ENCODE results near the gene DCP1A.
"Not testable (repeated sequence)": the region's sequence is repeated elsewhere in the genome, so short reads cannot be mapped to it uniquely, and the experiment has no call there.

Gene DCP1A

DNA sequence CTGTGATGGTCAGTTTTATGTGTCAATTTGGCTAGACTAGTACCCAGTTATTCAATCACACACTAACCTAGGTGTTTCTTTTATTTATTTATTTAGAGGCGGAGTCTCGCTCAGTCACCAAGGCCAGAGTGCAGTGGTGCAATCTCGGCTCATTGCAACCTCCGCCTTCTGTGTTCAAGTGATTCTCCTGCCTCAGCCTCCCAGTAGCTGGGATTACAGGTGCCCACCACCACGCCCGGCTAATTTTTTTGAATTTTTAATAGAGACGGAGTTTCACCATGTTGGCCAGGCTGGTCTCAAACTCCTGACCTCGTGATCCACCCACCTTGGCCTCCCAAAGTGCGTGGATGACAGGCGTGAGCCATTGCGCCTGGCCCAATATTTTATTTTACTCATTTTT, 78.2 kb downstream of the DCP1A start:
- H3K4me1 ChIP-seq (ENCODE audit: insufficient read depth, low read length), result peaks cover 24% of the 10 kb centered on the region
- H3K9me3 ChIP-seq (ENCODE audit: control insufficient read depth, insufficient read depth, low read length); H3K9ac ChIP-seq (ENCODE audit: low read depth, low read length); H3K36me3 ChIP-seq (ENCODE audit: insufficient read depth, low read length): not testable (repeated sequence)

DNA sequence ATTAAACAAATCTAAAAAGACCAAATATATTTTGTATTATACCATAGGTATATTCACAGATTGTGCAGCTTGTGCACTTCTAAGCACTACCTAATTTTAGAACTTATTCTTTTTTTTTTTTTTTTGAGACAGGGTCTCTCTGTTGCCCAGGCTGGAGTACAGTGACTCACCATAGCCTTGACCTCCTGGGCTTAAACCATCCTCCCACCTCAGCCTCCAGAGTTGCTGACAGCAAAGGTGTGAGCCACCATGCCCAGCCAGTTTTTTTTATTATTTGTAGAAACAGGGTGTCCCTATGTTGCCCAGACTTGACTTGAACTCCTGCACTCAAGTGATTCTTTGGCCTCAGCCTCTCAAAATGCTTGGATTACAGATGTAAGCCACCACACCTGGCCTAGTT, 79.6 kb downstream of the DCP1A start:
- H3K4me1 ChIP-seq (ENCODE audit: insufficient read depth, low read length), result peaks cover 21% of the 10 kb centered on the region
- no peaks in the 10 kb centered on the region for H3K36me3 ChIP-seq (ENCODE audit: insufficient read depth, low read length)
- no peaks in the 10 kb centered on the region for H3K9me3 ChIP-seq (ENCODE audit: control insufficient read depth, insufficient read depth, low read length)
- H3K9ac ChIP-seq (ENCODE audit: low read depth, low read length), result no peak overlapping the region

DNA sequence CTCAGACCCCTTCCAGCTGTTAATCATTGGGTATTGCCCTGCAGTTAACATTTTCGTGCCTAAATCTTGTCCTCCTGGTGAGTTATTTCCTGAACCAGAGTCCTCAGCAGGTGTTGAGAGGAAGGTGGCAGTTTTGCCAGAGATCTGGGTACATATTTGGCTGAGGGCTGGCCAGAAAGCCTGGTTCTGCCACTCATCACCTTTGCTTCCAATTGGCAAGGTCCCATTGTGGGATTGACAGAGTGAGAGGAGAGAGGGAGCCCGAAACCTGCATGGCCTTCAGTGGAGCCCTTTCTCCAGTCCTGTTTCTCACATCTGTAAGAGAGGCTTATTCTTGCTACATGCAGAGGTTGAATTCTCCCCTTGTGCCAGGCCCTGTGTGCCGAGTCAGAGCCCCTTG, 82.6 kb downstream of the DCP1A start:
- no peaks in the 10 kb centered on the region for H3K9me3 ChIP-seq (ENCODE audit: control insufficient read depth, insufficient read depth, low read length)
- no peaks in the 10 kb centered on the region for H3K36me3 ChIP-seq (ENCODE audit: insufficient read depth, low read length)
- H3K4me1 ChIP-seq (ENCODE audit: insufficient read depth, low read length), result peaks cover 23% of the 10 kb centered on the region
- no peak overlapping the region for H3K9ac ChIP-seq (ENCODE audit: low read depth, low read length)

DNA sequence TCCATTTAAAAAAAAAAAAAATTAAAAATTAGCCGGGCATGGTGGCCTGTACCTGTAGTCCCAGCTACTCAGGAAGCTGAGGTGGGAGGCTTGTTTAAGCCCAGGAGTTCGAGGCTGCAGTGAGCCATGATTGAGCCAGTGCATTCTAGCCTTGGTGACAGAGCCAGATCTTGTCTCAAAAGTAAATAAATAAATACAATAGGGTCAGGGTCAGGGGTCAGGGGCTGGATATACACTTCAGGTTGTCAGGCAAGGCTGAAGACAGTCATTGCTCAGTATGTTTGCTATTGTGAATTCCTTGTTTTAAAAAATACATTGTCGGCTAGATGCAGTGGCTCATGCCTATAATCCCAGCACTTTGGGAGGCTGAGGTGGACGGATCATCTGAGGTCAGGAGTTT, 83.4 kb downstream of the DCP1A start:
- H3K36me3 ChIP-seq (ENCODE audit: insufficient read depth, low read length), result no peaks in the 10 kb centered on the region
- peaks cover 26% of the 10 kb centered on the region for H3K4me1 ChIP-seq (ENCODE audit: insufficient read depth, low read length)

DNA sequence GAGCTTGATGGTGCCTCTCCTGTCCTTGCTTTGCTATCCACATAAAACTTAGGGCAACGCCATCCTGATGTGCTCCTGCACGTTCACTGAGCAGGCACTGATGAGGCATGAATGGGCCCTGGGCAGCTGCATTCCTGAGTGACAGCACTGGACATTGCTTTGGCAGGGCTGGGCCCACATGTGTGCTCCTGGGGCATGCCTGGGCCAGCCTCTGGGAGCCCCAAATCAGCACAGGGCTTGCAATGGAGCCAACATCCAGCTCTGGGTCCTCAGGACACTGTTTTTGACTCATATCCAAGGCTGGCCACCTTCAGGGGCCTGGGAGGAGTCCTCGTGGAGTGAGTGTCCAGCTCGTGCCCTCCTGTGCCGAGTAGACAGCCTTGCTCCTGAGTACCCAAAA, 85.6 kb downstream of the DCP1A start:
- Histone ChIP-seq H3K36me3 (ENCODE audit: insufficient read depth, low read length) (no peaks in the 10 kb centered on the region), H3K9ac (ENCODE audit: low read depth, low read length) (no peak overlapping the region), H3K4me1 (ENCODE audit: insufficient read depth, low read length) (peaks cover 34% of the 10 kb centered on the region), H3K9me3 (ENCODE audit: control insufficient read depth, insufficient read depth, low read length) (no peaks in the 10 kb centered on the region)

More for the DNA sequence above, 83.4 kb downstream of the DCP1A start:
- Histone ChIP-seq H3K9ac (ENCODE audit: low read depth, low read length) (no peak overlapping the region), H3K9me3 (ENCODE audit: control insufficient read depth, insufficient read depth, low read length) (no peaks in the 10 kb centered on the region)

DNA sequence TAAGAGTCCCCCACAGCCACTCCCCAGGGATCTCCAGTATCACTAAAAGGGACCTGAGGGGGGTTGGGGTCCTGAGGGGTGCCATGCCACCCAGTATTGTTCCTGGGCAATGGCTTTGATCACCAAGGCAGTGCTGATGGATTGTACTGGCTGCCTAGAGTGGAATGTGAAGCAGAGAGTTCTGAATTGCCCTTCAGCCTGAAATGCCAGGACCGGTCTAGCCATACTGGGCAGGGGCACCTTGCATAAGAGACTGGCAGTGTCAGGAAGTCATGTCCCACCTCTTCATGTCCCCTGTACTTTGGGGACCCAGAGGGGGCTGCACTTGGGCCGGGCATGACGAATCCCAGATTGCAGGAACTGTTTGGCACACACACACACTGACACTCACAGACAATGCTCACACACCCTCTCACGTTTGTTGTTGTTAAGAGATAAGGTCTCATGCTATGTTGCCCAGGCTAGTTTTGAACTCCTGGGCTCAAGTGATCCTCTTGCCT, 87.0 kb downstream of the DCP1A start:
- Histone ChIP-seq H3K9ac (ENCODE audit: low read depth, low read length) (no peak overlapping the region), H3K9me3 (ENCODE audit: control insufficient read depth, insufficient read depth, low read length) (no peaks in the 10 kb centered on the region), H3K4me1 (ENCODE audit: insufficient read depth, low read length) (peaks cover 34% of the 10 kb centered on the region), H3K36me3 (ENCODE audit: insufficient read depth, low read length) (no peaks in the 10 kb centered on the region)

DNA sequence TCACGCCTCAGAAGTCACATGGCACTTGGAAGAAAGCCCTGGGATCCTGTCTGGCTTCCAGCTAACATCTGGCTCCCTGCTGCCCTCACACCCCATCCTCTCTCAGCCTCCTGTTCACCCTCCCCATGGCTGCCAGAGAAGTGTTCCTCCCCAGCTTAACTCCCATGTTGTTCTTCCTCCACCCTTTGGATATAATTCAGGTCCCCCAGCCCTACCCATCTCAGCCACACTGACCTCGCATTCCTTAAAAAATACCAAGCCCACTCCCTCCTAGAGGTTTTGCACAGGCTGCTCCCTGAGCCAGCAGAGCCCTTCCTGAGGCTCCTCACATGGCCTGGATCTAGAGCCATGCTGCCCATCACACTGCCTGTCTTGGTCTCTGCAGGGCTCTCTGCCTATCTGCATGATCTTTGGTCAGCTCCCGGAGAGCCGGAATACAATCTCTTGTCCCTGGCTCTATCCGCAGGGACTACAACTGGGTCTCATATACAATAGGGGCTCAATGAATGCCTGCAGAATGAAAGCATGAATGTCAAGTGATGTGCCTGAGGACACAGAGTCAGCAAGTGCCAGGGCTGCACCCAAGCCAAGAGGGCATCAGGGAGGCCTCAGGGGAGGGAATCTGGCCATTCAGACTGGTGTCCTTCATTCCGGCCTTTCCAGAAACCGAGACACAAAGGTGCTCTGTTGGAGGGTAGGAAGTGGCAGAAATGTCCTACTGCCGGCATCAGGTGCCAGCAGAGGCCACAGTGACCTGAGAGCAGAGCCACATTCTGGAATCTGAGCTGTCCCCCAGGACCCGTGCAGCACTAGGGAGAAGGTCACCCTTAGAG, 87.7 kb downstream of the DCP1A start:
- H3K9ac ChIP-seq (ENCODE audit: low read depth, low read length), result no peak overlapping the region
- H3K9me3 ChIP-seq (ENCODE audit: control insufficient read depth, insufficient read depth, low read length), result no peaks in the 10 kb centered on the region
- H3K4me1 ChIP-seq (ENCODE audit: insufficient read depth, low read length), result peaks cover 28% of the 10 kb centered on the region
- H3K36me3 ChIP-seq (ENCODE audit: insufficient read depth, low read length), result peaks cover 1% of the 10 kb centered on the region; the same call in 1 of the 2 replicates

DNA sequence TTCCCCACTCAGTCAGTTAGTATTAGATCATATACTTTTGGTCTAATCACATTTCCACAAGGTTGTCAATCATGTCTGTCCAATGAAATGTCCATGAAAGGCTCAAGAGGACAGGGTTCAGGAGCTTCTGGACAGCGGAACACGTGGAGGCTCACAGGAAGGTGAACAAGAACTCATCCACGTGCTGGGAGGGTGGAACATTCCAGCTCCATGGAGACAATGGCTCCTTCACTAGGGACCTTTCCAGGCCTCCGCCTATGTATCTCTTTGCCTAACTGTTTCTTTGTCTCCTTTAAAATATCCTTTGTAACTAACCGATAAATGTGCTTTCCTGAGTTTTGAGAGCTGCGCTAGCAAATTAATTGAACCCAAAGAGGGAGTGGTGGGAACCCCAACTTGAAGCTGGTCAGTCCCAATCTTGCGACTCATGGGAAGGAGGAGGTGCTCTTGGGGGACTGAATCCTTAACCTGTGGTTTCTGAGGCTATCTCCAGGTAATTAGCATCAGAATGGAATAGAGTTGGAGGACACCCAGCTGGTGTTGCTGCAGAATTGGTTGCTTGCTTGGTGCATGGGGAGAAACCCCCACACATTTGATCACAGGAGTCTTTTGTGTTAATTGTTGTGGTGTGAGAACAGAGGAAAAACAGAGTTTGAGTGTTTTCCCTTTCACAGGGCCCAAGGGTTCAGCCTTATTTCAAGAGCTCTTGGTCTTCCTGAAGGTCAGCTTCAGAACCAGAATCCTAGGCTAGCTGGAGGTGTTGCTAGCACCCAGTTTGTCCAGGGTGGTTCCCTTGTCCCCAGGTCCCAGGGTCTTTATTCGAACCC, 88.5 kb downstream of the DCP1A start:
- Histone ChIP-seq H3K9ac (ENCODE audit: low read depth, low read length) (no peak overlapping the region), H3K4me1 (ENCODE audit: insufficient read depth, low read length) (peaks cover 27% of the 10 kb centered on the region), H3K36me3 (ENCODE audit: insufficient read depth, low read length) (peaks cover 10% of the 10 kb centered on the region; the same call in 1 of the 2 replicates), H3K9me3 (ENCODE audit: control insufficient read depth, insufficient read depth, low read length) (no peaks in the 10 kb centered on the region)

DNA sequence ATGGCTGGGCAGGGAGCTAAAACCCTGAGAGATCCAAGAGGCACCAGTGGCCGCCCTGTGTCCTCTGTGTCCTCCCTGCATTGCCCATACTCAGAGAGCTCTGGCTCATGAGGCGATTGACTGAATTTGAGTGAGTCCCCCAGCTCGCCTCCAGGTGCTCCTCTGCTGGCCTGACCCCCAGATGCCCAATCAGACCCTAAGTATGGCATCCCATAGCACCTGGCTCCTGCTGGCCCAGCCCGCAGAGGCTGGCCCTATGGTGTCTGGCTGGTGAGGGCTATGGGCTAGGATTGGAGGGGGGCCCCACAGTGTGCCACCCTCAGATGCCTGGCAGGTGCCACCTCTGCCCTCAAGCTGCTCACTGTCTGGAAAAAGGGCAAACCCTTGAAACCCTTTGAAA, 89.9 kb downstream of the DCP1A start:
- Histone ChIP-seq H3K36me3 (ENCODE audit: insufficient read depth, low read length) (peaks cover 10% of the 10 kb centered on the region; the same call in 1 of the 2 replicates), H3K4me1 (ENCODE audit: insufficient read depth, low read length) (peaks cover 27% of the 10 kb centered on the region), H3K9ac (ENCODE audit: low read depth, low read length) (no peak overlapping the region), H3K9me3 (ENCODE audit: control insufficient read depth, insufficient read depth, low read length) (no peaks in the 10 kb centered on the region)

DNA sequence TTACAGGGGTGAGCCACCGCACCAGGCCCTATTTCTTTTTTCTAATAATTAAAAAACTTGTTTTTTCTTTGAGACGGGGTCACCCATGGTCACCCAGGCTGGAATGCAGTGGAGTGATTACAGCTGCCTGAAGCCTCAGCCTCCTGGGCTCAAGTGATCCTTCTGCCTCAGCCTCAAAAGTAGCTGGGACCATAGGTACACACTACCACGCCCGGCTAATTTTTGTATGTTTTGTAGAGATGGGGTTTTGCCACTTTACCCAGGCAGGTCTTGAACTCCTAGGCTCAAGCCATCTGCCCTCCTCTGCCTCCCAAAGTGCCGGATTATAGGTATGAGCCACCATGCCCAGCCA, 90.7 kb downstream of the DCP1A start:
- H3K9ac ChIP-seq (ENCODE audit: low read depth, low read length), result no peak overlapping the region
- peaks cover 26% of the 10 kb centered on the region for H3K4me1 ChIP-seq (ENCODE audit: insufficient read depth, low read length)
- peaks cover 11% of the 10 kb centered on the region; the same call in 1 of the 2 replicates for H3K36me3 ChIP-seq (ENCODE audit: insufficient read depth, low read length)
- no peaks in the 10 kb centered on the region for H3K9me3 ChIP-seq (ENCODE audit: control insufficient read depth, insufficient read depth, low read length)

DNA sequence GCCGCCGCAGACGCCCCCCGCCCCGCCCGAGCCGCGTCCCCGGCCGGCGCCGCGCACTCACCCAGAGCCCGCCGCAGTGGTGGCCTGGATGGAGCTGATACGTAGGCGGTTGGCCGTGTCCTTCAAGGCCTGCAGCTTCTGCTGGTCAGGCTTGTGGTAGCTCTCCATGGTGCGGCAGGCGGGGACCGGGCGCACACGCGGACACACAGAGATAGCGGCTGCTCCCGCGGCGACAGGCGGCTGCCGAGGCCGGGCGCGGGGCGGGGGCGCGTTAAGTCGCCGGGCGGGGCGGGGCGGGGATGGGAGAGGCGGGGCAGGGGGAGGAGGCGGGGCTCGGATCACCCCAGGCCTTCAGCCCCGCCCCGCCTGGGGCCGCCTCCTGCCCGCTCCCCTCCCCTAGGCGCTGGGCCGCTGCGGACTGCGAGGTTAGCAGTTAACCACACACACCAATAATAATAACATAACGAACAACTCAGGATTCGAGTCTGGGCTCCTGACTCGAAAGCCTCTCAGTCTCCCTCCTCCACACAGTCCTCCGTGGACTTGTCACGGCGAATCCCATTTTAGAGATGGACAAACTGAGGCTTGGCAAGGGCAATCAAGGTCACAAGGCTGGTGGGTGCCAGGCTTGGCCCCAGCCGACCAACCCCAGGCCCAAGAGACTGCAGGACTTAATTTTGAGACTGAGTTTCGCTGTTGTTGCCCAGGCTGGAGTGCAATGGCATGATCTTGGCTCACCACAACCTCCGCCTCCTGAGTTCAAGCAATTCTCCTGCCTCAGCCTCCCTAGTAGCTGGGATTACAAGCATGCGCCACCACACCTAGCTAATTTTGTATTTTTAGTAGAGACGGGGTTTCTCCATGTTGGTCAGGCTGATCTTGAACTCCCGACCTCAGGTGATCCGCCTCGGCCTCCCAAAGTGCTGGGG, 91.3 kb downstream of the DCP1A start, which contains the start of gene TKT:
Gene TKT (minus strand): TSS at position 248 of the 929 bp plus-strand sequence. CDS start 80 bp downstream, at position 168.
- no peaks in the 10 kb centered on the region for H3K9me3 ChIP-seq (ENCODE audit: control insufficient read depth, insufficient read depth, low read length)
- peak within 1 kb of the TSS; percentile 91 for H3K9ac ChIP-seq (ENCODE audit: low read depth, low read length)
- peaks cover 15% of the 10 kb centered on the region; the same call in 1 of the 2 replicates for H3K36me3 ChIP-seq (ENCODE audit: insufficient read depth, low read length)
- peaks cover 30% of the 10 kb centered on the region for H3K4me1 ChIP-seq (ENCODE audit: insufficient read depth, low read length)

DNA sequence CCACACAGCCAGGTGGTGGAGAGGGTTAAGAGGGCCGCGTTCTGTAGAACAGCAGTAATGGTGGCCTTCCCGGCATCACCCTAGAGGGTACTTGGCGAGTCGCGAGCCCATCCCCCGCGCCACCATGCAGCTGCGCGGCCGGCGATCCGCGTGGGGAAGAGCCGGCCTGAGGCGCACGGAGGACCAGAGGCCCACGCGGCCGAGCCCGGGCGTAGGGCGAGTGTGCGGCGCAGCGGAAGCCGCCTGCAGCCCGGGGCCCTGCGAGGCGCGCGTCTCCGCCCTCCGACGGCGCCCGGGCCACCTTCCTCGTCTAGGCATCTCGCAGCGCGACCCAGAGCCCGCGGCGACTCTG, 91.9 kb downstream of the DCP1A start:
- Histone ChIP-seq H3K9ac (ENCODE audit: low read depth, low read length) (peak overlapping the region; percentile 91), H3K4me1 (ENCODE audit: insufficient read depth, low read length) (peaks cover 37% of the 10 kb centered on the region), H3K9me3 (ENCODE audit: control insufficient read depth, insufficient read depth, low read length) (no peaks in the 10 kb centered on the region), H3K36me3 (ENCODE audit: insufficient read depth, low read length) (peaks cover 15% of the 10 kb centered on the region; the same call in 1 of the 2 replicates)

DNA sequence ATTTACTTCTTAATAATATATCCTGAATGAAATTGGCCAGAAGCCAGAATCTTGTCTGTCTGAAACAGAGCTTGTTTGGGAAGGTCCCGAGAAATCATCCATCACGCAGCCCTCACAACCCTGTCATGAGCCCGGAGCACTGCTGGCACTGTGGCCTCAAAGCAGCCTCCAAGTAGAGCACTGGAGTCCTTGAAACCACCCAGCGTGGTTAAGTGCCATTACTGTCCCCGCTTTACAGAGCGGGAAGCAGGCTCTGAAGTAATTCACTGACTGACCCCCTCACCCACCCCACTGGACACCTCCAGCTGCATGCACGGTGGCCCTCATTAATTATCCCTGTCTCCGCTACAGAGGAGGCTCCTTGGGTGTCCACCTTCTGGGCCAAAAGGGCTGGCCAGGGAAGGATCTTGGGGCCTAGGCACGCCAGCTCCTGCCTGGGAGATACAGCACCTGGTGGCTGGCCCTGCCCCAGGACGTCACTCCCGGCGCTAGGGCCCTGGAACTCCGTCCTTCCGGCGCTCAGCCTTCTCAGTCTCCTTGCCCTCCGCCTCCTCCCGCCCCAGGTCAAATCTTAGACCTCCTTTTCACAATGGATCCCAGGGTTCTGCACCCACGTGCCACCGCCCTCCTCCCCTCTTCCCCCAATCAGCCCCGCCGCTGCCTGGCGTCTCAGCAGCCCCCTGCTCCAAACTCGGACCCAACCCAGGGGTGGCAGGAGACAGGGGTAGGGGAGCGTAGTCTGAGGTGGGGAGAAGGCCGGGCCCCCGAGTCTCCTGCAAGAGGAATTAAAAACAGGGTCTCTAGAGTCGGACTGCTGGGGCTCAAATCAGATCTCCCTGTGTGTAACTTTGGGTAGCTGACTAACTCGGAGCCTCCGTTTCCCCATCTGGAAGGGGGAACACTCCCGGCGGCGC, 92.6 kb downstream of the DCP1A start:
- H3K4me1 ChIP-seq (ENCODE audit: insufficient read depth, low read length), result peaks cover 38% of the 10 kb centered on the region
- peaks cover 15% of the 10 kb centered on the region; the same call in 1 of the 2 replicates for H3K36me3 ChIP-seq (ENCODE audit: insufficient read depth, low read length)
- peak overlapping the region; percentile 91 for H3K9ac ChIP-seq (ENCODE audit: low read depth, low read length)
- H3K9me3 ChIP-seq (ENCODE audit: control insufficient read depth, insufficient read depth, low read length), result no peaks in the 10 kb centered on the region

Measured in ES-I3 (cell line).